MCF 10A (cell line): ENCODE measurements around the gene MACC1. TPM values are rescaled to one million over a fixed set of nuclear protein-coding genes. Genes with fewer than 3 reads are reported as not detected.

Source experiments
- BruUV-seq: library from RNA; stranded (reverse); fragments of 400-500 nt; replicated peaks from 2 replicates; lab custom pipeline; 2021; lab: Mats Ljungman, UMichigan
- CTCF ChIA-PET: fragments of 300-600 bp; sonication (Branson Sonifier 250); formaldehyde crosslinking; extraction: SDS; loops from one replicate; lab custom pipeline; 2021; ENCODE audit warnings: antibody characterized with exemption, inconsistent platforms; lab: Yijun Ruan, JAX
- POLR2A ChIA-PET: fragments of 300-600, 350-650 bp; sonication (Branson Sonifier 250); formaldehyde crosslinking; extraction: SDS; loops from one replicate; lab custom pipeline; 2020; ENCODE audit warnings: antibody characterized with exemption, inconsistent platforms; lab: Yijun Ruan, JAX
- DNase-seq: peaks from one replicate; pipeline ENCODE4 v3.0.0-alpha.2; 2018; ENCODE audit not compliant: unreplicated experiment
- H3K27ac Mint-ChIP-seq: one replicate; pipeline ENCODE4 v1.8.0; 2022; ENCODE audit warnings: mild to moderate bottlenecking, low read depth, mixed read lengths; ENCODE audit not compliant: unreplicated experiment
- H3K27me3 Mint-ChIP-seq: one replicate; pipeline ENCODE4 v1.8.0; 2022; ENCODE audit warnings: mixed read lengths; ENCODE audit not compliant: insufficient read depth, unreplicated experiment
- H3K36me3 Mint-ChIP-seq: one replicate; pipeline ENCODE4 v1.8.0; 2022; ENCODE audit warnings: mild to moderate bottlenecking, moderate library complexity, mixed read lengths; ENCODE audit not compliant: insufficient read depth, unreplicated experiment
- H3K4me1 Mint-ChIP-seq: one replicate; pipeline ENCODE4 v1.8.0; 2022; ENCODE audit warnings: mixed read lengths; ENCODE audit not compliant: insufficient read depth, unreplicated experiment
- H3K4me3 Mint-ChIP-seq: one replicate; pipeline ENCODE4 v1.8.0; 2022; ENCODE audit warnings: mild to moderate bottlenecking, moderate library complexity, mixed read lengths; ENCODE audit not compliant: unreplicated experiment
- H3K9me3 Mint-ChIP-seq: one replicate; pipeline ENCODE4 v1.8.0; 2022; ENCODE audit warnings: mixed read lengths; ENCODE audit not compliant: unreplicated experiment
- intact Hi-C: fragments of 100-400 bp; cut with micrococcal nuclease; formaldehyde crosslinking; loops from 2 replicates; pipeline ENCODE4 v1.14.1; 2022
- total RNA-seq: library from RNA; stranded (reverse); gene quantifications from 2 replicates; pipeline ENCODE4 v1.2.3, GENCODE V29; 2022
- TF ChIP-seq, protein P1 (sequence below): fragments of 200-600 bp; IDR thresholded peaks from one replicate; pipeline ENCODE4 v1.8.0; 2022; ENCODE audit warnings: antibody characterized with exemption, mild to moderate bottlenecking; ENCODE audit not compliant: unreplicated experiment

The MACC1 gene
- total RNA-seq, 1 experiment from 2014 or later = 0.14 TPM

DNA sequence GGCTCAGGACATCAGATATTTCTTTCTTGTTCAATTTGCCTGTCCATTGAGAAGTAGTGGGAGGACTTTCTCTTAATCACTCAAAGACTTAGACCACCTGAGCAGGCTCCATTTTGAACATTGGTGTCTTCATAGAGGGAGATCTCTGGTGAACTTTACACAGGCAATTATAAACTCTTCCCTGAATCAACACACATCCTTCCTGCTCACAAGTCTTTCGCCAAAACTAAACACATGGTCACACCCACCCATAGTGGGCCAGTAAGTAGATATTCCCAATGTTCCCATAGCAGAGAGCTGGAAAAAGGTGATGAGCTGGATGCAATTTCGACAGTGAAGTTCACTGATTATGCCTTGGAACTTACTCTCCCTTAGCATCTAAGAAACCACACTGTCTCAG is 8.2 kb upstream of the MACC1 start:
- H3K9me3 Mint-ChIP-seq = no peaks in the 10 kb centered on the region
- H3K27me3 Mint-ChIP-seq = no peaks in the 10 kb centered on the region
- ChIA-PET CTCF (interaction anchor here (0.6 to 1.2 kb wide), 2 partner anchors 8 to 53 kb away, joined by 3 read pairs; partner anchors contain the start of gene MACC1), POLR2A (no interaction called here)
- H3K27ac Mint-ChIP-seq = no peak overlapping the region
- no peak for DNase-seq
- H3K4me1 Mint-ChIP-seq = peaks cover 7% of the 10 kb centered on the region
- BruUV-seq = no TSS peak
- H3K4me3 Mint-ChIP-seq = no peak overlapping the region
- intact Hi-C loops = no loop called here
- H3K36me3 Mint-ChIP-seq = no peaks in the 10 kb centered on the region
- TF ChIP-seq, protein P1, sequence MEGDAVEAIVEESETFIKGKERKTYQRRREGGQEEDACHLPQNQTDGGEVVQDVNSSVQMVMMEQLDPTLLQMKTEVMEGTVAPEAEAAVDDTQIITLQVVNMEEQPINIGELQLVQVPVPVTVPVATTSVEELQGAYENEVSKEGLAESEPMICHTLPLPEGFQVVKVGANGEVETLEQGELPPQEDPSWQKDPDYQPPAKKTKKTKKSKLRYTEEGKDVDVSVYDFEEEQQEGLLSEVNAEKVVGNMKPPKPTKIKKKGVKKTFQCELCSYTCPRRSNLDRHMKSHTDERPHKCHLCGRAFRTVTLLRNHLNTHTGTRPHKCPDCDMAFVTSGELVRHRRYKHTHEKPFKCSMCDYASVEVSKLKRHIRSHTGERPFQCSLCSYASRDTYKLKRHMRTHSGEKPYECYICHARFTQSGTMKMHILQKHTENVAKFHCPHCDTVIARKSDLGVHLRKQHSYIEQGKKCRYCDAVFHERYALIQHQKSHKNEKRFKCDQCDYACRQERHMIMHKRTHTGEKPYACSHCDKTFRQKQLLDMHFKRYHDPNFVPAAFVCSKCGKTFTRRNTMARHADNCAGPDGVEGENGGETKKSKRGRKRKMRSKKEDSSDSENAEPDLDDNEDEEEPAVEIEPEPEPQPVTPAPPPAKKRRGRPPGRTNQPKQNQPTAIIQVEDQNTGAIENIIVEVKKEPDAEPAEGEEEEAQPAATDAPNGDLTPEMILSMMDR = no peak

DNA sequence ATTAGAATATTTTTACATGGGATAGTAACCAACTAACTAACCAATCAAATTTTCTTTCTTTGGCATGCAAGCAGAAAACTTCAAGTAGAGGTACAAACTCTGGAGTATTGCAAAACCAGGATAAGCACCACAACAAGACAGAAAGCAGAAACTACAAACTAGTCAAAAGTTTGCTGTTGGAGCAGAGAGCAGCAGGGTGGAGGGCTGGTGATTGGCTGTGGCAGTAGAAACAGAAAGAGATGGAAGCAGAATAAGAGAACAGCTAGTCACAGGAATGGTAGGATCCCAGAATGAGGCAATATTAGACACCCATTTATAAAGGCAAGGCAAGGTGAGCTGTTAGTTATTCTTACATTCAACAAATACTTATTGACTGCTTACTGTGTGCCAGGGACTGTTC is 6.8 kb upstream of the MACC1 start:
- Mint-ChIP-seq H3K27me3 (no peaks in the 10 kb centered on the region), H3K4me1 (peaks cover 21% of the 10 kb centered on the region), H3K36me3 (no peaks in the 10 kb centered on the region), H3K27ac (peak overlapping the region; percentile 43), H3K9me3 (no peaks in the 10 kb centered on the region), H3K4me3 (no peak overlapping the region)
- intact Hi-C loops = no loop called here
- CTCF ChIA-PET = no interaction called here
- BruUV-seq = no TSS peak
- DNase-seq = no peak
- POLR2A ChIA-PET = no interaction called here
- TF ChIP-seq, protein P1 = no peak

DNA sequence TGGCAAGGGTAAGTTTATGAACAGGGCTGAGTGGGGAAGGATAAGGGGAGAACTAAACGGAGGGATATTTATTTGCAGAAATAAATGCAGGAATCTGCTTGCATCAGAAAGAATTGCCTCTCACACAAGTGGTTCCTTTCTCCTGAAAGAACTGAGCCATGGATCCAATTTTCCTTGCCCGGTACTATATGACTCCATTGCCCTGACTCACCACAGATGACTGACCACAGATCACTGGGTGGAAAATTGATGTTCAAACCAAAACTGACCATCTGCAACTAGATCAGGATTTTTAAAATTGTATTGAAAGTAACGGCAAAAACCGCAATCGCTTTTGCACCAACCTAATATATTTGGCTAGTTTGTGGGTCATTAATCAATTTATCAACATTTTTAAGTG is 6.2 kb upstream of the MACC1 start:
- no peaks in the 10 kb centered on the region for H3K27me3 Mint-ChIP-seq
- intact Hi-C loops = no loop called here
- H3K27ac Mint-ChIP-seq = no peak overlapping the region
- peaks cover 27% of the 10 kb centered on the region for H3K4me1 Mint-ChIP-seq
- ChIA-PET POLR2A (no interaction called here), CTCF (interaction anchor here (0.6 kb wide), 1 partner anchor 158 kb away, joined by 3 read pairs; no protein-coding TSS in a partner anchor)
- TF ChIP-seq, protein P1 = no peak
- H3K9me3 Mint-ChIP-seq = no peaks in the 10 kb centered on the region
- no peak overlapping the region for H3K4me3 Mint-ChIP-seq
- no peak for DNase-seq
- H3K36me3 Mint-ChIP-seq = no peaks in the 10 kb centered on the region
- BruUV-seq = no TSS peak

DNA sequence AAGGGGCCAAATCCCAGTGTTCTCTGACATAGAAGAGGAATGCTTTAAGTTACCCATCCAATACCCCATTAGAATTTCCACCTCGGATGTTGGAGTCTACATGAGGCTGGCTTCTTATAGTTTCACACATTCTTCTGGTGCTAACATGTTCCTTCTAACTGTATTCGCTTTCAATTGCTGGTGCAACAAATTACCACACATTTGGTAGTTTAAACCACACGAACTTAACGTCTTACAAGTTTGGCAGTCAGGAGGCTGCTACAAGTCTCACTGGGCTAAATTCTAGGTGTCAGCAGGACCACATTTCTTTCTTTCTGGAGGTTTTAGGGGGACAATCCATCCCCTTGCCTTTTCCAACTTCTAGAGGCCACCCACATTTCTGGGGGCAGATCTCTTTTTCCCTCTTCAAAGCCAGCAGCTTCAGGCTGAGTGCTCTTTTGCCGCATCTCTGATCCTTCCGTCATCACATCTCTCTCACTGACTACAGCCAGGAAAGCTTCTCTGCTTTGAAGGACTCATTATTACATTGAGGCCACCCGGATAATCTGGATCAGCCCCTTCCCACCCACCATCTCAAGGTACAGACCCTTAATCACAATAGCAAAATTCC is 5.1 kb upstream of the MACC1 start:
- no peak overlapping the region for H3K4me3 Mint-ChIP-seq
- intact Hi-C loops = no loop called here
- H3K9me3 Mint-ChIP-seq = no peaks in the 10 kb centered on the region
- TF ChIP-seq, protein P1 = no peak
- no peak overlapping the region for H3K27ac Mint-ChIP-seq
- no TSS peak for BruUV-seq
- no peak for DNase-seq
- ChIA-PET CTCF (interaction anchor here (0.6 kb wide), 2 partner anchors 157 to 218 kb away, joined by 3 read pairs; no protein-coding TSS in a partner anchor), POLR2A (no interaction called here)
- H3K4me1 Mint-ChIP-seq = peaks cover 37% of the 10 kb centered on the region
- no peaks in the 10 kb centered on the region for H3K36me3 Mint-ChIP-seq
- H3K27me3 Mint-ChIP-seq = no peaks in the 10 kb centered on the region
